Middle frontal gyrus (tissue), 1 donor: ENCODE measurements around the gene SCGB1C1.

ENCODE experiments used
- DNase-seq: peaks from one replicate; pipeline ENCODE4 v3.0.0-alpha.2; 2015; ENCODE audit warnings: low spot score; ENCODE audit errors: extremely low spot score

The SCGB1C1 gene

DNA sequence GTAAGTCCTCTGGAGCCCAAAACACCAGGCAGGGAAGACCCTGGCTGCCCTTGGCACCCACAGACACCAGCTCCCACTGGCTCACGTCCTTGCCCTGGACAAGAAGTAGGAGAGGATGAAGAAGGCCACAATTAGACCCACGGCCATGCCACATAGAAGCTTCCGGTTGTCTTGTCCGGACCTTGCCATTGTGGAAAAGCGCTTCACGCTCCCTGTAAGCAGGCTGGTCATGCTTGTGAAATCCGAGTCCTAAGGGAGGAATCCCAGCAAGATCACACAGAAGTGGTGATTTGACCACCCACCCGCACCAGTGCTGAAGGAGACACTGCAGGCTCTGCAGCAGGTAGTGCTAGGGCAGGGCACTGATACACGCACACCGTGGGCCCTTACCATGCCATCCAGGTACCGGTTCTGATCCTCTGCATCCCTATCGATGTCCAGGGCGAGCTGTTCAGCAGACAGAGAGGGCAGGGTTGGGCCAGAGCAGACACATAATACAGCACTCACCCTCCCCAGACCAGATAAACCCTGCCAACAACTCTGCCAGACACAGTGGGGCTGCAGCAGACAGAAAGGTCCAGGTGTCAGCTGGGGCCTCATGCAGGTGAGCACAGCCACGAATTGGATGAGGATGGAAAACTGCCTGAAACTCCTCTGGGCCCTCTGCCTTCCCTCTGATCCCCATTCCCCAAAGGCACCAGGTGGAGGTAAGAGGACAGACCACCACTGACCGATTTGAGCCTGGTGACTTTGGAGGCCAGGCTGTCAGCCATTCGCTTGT is 12.5 kb downstream of the SCGB1C1 start:
- DNase-seq: no peak

DNA sequence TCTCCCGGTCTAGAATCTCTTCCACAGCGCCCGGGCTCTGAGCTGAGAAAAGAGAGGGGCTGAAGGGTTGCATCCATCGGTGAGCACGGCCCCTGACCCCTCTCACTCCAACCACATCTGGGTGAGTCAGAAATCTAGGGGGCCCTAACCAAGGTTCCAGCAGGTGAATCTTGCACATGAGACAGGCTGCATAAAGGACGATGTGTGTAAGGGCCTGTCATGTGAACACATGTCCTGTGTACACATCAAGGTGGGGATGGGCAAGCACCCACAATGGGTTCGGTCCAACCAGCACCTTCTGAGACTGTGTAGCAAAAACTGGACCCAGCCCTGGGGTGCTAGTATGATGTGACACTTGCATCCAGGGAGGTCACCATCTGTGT is 13.1 kb downstream of the SCGB1C1 start:
- DNase-seq: no peak

DNA sequence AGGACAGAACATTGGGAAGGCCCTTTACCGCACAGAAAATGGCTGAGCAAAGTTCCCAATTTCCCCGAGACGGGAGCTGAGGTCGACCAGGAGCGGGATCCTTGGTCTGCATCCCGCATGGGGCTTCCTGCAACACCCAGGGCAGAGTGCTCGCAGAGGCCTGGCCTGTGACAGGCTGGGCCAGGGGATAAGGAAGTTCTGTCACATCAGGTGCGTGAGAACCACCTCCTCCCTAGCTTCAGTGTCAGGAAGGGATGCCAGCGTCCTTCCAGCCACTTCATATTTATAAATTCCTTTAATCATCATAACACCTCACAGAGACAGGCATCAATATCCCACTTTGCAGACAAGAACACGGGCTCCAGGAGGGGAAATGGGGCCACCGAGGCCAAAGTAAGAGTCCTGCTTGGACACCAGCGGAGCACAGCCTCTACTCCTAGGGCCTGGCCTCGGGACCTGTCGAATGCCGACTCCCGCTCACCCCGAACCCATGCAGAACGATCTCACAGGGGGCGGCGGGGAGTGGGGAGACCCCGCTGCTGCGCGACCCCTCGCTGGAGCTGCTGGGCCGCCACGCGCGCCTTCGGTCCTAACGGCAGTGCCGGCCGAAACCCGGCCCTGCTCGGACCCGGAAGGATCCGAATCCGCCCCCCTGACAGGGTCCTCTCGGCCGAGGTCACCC is 13.8 kb downstream of the SCGB1C1 start:
- DNase-seq: no peak

DNA sequence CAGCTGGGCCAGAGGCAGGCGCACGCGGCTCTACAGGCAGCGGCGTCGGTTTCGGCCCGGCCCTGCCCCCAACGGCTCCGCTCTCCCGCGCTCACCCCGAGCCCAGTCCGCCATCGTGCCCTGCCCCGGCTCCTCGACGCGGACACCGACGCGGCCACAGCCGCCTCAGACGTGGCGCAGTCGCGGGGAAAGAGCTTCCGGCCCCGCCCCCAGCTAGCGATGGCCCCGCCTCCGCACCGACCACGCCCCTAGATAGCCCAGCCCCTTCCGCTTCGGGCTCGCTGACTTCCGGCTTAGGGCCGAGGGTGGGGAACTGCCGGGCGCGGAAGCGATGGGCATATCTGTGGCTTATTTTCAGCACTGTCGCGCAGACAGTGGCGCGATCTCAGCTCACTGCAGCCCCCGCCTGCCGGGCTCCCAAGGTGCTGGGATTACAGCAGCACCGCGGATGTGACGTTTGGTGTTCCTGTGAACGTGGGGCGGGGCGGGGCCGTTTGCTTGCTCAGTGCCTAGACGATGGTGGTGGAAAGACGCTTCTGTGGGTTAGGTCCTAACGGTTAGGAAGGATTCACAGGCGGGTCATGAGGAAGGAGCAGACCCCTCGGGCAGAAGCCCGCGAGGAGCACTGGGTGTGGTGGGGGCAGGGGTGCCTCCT is 14.5 kb downstream of the SCGB1C1 start, which contains the start of the genes BET1L and RIC8A:
BET1L (minus strand) TSS at position 192 of the 655 bp plus-strand sequence; CDS start at position 114, 78 bp downstream.
RIC8A (plus strand) TSS at position 501 of the 655 bp plus-strand sequence. CDS start 1,147 bp downstream, outside the sequence.
- DNase-seq: peak; percentile 94

DNA sequence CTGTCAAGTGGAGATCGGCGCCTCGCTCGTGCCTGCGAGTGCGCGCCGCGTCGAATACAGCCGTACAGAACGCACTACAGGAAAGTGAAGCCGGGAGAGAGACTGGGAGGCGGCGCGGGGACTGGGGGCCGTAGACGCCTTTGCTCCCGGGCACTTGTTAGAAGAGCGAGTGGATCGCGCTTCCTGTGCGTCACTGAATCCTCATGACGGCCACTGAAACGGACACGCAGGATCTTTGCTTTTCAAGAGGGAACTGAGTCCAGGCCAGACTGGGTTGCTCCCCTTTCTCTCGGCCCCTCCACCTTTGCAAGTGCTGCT is 14.9 kb downstream of the SCGB1C1 start:
- no peak for DNase-seq

DNA sequence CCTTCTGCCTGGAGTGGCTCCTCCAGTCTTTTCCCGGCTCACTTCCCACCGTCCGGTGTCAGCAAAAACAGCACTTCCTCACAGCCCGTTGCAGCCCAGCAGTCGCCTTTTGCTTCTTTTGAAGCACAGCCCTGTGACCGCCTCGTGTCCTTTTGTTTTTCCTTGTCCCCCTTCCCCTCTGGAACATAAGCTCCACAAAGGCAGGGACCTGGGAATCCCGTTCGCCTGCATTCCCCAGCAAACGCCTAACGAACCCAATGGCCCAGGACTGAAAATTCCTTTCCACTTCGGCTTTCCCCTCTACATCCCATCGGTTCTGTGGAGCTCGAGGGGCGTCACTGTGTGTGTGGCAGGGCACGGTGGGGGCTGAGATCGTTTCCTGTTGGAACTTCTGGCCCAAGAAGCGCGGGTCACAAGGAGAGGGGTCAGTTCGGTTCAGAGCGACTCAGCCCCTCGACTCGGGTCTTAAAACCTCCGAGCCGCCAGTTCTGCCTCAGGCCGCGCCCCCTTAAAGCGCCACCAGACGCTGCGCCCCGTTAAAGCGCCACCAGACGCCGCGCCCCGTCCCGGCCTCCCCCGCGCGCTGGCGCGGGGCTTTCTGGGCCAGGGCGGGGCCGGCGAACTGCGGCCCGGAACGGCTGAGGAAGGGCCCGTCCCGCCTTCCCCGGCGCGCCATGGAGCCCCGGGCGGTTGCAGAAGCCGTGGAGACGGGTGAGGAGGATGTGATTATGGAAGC is 15.5 kb downstream of the SCGB1C1 start:
- peak; percentile 56 for DNase-seq

DNA sequence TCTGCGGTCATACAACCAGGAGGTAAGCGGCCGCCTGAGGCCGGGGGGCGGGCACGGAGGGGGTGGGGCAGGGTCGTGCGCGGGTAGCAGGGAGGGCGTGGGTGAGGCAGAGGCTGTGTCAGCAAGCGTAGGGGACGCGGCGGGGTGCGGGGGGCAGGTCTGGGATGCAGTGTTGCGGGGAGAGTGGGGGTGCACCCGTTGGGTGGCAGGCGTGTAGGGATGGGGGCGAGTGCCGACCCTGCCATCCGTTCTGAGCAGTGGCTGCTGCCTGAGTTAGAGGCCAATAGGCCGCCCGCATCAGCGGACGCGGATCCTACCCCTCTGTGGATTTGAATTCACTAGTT is 16.0 kb downstream of the SCGB1C1 start:
- no peak for DNase-seq

DNA sequence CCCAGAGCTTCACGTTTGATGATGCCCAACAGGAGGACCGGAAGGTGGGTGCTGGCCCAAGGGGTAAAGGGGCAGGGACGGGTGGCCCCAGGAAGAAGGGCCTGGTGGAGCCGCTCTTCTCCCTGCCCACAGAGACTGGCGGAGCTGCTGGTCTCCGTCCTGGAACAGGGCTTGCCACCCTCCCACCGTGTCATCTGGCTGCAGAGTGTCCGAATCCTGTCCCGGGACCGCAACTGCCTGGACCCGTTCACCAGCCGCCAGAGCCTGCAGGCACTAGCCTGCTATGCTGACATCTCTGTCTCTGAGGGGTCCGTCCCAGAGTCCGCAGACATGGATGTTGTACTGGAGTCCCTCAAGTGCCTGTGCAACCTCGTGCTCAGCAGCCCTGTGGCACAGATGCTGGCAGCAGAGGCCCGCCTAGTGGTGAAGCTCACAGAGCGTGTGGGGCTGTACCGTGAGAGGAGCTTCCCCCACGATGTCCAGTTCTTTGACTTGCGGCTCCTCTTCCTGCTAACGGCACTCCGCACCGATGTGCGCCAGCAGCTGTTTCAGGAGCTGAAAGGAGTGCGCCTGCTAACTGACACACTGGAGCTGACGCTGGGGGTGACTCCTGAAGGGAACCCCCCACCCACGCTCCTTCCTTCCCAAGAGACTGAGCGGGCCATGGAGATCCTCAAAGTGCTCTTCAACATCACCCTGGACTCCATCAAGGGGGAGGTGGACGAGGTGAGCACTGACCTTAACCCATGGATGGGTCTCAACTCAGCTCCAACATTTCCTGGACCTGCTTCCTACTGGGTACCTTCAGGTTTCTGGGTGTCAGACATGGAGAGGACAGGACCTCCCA is 16.6 kb downstream of the SCGB1C1 start:
- DNase-seq: no peak

DNA sequence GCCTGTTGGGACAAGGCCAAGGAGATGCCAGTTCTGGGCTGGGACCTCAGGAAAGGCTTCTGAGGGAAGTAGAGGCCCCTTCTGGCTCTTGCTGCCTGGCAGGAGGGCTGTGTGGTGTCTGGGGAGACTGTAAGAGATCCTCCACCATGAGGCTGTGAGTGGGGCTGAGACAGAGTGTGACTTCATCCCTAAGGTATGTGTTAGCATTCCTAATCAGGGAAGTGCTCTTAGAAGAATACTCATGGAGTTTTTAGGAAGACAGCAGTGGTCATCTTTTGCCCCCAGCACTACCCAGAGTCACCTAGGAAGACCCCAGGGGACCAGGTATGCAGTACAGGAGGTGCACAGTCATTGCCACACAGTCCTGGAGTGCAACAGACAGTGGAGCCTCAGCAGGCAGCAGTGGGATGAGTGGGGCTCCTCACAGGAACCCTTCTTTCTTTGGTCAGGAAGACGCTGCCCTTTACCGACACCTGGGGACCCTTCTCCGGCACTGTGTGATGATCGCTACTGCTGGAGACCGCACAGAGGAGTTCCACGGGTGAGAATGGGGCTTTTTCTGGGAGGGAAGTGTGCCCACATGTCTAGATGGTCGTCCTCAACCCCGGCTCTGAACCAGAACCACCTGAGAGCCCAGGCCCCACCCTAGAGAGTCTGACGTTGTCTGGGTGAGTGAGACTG is 17.4 kb downstream of the SCGB1C1 start:
- DNase-seq: no peak

DNA sequence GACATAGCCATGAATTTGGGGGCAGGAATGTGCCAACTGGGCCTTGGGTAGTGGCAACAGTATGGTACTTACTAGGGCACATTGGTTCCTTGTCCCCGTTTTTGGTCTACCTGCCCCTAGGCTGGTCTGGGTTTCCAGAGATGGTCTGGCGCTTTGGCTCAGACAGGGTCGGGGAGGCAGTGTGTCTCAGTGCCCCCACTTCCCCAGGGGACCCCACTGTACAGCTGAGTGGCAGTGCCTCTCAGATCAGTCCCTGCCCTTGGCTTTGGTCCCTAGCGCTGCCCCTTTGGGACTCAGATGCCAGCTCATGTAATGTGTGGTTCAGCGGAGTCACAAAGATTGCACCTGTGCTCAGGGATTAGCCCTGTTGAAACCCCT is 17.9 kb downstream of the SCGB1C1 start:
- DNase-seq: no peak

DNA sequence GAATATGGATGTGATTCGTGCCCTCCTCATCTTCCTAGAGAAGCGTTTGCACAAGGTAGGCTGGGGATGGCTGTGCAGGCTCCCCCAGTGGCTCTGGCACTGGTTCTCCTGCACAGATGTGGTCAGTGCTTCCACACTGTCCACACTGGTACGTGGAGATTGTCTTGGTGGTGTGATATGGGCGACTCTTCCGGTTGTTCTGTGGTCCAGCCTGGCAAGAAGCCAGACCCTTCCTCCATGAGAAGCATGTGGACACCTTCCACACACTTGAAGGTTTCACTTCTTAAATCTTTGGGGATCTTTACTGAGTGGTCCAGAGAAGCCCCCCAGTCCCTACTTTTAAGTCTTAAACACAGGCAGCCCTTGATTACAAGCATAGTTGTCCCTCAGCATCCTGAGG is 18.4 kb downstream of the SCGB1C1 start:
- no peak for DNase-seq

DNA sequence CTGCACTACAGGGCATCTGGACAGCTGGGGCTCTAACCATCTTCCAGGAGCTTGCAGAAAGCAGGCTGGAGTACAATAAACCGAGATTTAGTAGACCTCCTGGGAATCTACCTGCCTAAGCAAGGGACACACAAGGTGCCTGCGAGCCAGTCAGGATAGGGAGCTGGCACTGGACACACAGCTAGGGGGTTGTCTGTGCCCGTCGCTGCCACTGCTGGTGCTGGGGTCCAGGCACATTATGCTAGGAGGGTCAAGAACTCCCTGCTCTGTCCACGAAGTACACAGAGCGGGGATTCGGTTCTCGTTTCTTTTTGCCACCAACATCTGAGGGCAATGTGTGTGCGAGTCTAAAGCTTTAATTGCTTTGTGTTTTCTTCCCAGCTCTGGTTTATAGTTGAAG is 18.9 kb downstream of the SCGB1C1 start:
- no peak for DNase-seq

DNA sequence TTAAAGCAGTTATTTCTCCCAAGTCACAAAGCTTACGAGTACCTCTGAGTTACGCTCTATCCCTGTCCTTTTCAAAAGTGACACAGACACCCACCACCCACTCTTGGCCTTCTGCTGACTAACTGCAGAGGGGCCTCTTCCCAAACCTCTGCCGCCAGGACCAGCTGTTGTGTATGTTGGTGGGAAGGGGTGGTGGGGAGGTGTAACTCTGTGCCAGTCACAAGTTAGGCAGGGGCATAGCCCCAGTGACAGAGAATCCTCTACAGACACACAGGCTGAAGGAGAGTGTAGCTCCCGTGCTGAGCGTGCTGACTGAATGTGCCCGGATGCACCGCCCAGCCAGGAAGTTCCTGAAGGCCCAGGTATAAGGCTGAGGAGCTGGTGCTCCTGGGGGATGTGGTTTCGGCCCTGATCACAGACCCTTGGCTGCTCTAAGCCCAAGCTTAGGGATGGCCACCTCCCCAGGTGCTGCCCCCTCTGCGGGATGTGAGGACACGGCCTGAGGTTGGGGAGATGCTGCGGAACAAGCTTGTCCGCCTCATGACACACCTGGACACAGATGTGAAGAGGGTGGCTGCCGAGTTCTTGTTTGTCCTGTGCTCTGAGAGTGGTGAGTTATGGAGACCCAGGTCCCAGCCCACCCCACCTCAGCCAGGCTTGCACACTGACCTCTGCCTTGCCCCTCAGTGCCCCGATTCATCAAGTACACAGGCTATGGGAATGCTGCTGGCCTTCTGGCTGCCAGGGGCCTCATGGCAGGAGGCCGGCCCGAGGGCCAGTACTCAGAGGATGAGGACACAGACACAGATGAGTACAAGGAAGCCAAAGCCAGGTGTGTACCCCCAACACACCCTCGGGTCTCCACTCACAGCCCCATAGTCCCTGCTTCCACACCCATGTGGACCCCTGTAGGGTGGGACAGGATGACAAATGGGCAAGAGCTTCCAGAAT is 19.5 kb downstream of the SCGB1C1 start:
- no peak for DNase-seq

DNA sequence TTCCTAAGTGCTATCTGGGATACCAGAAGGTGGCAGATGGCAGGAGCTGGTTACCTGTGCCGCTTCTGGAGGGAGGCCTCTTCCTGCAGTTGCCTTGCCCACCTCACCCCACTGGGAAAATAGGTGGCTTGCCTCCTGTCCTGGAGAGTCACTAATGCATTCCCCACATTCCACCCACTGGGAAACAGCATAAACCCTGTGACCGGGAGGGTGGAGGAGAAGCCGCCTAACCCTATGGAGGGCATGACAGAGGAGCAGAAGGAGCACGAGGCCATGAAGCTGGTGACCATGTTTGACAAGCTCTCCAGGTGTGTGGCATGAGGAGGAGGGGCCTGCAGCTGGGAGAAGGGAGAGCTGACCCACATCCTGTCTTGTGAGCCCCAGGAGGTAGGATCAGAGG is 20.2 kb downstream of the SCGB1C1 start:
- no peak for DNase-seq

DNA sequence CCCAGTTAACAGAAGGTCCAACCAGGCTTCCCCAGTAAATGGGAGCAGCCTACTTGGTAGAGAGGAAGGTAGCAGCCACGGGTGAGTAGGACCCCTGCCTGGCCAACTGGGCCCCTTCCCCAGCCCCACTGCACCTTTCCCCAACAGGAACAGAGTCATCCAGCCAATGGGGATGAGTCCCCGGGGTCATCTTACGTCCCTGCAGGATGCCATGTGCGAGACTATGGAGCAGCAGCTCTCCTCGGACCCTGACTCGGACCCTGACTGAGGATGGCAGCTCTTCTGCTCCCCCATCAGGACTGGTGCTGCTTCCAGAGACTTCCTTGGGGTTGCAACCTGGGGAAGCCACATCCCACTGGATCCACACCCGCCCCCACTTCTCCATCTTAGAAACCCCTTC is 21.2 kb downstream of the SCGB1C1 start:
- DNase-seq: no peak

DNA sequence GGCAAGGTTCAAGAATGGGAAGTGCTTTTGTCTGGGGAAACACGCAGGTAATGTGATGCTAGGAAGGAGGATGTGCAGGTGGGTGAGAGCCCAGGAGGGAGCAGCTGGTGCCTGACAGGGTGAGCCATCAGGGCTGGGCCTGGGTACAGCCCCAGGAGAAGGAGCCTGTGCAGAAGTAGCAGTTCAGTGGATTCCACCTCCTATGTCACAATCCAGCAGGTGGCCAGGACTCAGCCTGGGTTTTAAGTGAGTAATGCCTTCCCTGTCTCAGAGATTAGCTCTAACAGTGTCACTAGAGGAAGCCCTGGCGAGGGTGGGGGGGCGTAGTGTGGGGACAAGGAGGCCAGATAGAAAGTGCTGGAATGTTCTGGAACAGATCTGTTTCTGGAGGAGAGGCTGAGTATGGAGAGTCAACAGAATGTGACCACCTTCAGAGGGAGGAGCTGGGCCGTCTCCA is 22.7 kb downstream of the SCGB1C1 start:
- no peak for DNase-seq

DNA sequence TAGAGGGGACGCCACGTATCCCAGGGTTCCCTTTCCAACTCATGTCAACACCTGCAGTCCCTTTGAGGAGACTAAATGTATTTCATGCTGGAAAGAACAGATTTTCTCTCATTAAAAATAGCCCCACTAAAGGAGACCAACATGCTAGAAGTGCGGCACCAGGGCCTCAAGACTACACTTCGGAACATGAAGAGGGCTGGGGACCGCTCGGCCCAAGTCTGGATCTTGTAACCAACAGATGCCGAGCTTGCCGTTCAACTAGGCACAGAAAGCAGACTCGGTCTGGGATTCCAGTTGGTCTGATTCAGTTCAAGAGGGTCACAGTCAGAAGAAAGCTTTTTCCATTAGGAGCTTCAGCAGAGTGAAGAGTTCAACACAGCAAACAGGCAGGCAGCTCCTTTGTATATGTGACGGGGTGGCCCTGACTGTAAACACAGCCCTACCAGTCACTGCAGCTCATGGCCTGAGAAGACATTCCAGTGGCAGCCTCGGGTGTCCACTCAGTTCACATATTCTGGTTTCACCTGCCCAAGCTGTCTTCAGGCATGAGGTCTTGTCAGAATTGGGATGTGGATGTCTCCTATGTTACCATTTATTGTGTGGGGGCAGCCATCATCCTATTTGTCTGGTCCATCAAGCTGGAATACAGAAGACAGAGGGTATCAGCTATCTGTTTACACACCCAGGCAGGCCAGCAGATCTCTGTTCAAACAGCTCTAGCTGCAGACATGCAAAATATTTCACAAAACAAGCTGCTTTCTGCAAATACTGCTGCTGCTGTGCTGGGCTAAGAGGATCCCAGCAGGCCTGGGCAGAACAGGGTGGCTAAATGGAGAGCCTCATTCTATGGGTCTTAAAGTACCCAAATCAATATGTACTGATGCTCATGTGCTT is 23.4 kb downstream of the SCGB1C1 start:
- no peak for DNase-seq

DNA sequence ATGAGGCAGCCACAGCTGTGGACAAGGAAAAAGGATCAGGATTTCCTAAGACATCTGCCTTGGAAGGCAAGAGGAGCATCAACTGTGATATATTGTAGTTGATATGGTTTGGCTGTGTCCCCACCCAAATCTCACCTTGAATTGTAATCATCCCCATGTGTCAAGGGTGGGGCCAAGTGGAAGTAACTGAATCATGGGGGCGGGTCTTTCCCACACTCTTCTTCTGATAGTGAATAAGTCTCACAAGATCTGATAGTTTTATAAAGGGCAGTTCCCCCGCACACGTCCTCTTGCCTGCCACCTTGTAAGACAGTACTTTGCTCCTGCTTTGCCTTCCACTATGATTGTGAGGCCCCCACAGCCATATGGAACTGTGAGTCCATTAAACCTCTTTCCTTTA is 24.8 kb downstream of the SCGB1C1 start:
- DNase-seq: no peak
